HG02678 (cell line): ENCODE results near the gene INO80C.

Source experiments
- ATAC-seq: cut with Tn5 transposase; IDR thresholded peaks from one replicate; pipeline ENCODE4 v1.9.1; 2021; ENCODE audit warnings: mild to moderate bottlenecking, moderate library complexity; ENCODE audit not compliant: unreplicated experiment

INO80C gene

GRCh38 chr18:35513181-35513936 lies 15.6 kb upstream of the INO80C start:
- no peak for ATAC-seq

DNA sequence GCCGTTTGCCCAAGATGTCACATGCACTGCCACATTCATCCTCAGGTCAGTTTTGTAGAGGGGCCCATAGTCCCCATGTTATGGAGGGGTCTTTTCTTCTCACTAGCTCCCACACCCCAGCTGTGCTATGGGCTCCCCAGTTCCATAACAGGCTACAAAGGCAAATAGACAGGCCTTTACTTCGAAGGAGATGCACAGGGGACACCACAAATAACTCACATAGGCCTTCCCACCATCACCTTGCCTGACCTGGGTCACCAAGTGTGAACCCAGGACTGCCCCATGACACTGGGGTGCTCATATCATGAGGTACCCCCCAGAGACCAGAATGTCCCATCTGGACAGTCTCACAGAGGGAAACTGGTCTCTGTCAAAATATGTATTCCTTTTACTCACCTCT lies 15.0 kb upstream of the INO80C start:
- ATAC-seq: no peak

DNA sequence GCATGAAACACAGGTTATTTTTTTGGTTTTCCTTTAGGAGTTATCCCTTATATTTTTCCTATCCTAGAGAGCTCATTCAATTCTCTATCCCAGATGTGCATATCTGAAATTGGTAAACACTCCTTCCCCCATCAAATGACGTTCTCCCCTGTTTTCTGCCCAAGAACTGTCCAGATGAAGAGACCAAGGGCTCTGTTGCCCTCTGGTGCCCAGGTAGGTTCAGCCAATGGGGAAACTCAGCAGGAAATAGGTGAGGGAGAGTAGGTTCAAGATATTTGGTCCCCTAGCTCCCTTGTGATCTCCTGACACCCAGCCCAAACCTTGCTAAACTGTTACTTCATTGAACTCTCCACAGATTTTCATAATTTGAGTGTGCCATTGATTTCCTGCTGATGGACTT lies 14.1 kb upstream of the INO80C start:
- peak; percentile 31 for ATAC-seq

GRCh38 chr18:35511428-35511827 lies 13.7 kb upstream of the INO80C start:
- peak; percentile 92 for ATAC-seq

DNA sequence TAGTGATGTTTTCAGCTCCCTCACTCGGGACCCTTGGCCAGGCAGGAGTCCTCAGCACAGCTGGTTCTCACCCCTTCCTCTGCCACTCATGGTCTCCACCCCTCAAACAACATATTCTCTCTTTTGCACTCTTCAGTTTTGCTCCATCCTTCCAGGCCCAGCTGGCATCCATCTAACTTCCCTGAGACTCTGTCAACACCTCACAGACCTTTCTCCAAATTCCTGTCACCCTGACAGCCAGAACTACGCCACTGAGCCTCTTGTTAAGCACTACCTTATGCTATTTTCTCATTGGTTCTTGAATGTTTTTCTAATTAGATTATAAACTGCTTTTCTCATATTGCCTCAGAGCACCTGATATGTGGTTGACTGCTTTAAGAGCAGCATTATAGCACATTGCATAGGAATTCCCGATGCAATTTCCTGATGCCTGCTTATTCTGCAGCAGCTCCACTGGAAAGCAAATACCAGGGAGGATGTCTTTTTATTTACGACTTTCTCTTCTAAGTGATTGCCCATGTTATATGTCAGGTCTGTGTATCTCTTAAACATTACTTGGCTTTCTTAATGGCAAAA lies 12.4 kb upstream of the INO80C start:
- ATAC-seq: no peak

- ATAC-seq: no peak
Measured at GRCh38 chr18:35508746-35509338, 11.1 kb upstream of the INO80C start.

DNA sequence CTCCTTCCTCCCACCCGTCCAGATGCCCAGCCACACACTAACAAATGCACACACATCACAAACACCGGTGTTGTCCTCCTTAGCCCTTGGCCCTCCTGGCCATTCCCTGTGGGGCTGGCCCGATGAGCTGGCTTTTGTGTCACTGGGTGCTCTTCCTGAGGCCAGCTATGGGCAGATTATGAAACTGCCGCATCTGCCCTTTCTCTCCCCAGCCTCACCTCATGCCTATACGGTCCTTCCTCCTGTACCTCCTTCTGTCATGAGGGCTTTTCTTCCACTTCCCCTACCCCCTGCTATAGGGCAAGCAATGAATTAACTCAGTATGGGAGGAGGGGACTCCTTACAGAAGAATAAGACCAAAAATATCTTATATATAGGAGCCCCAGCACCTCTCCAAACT lies 10.3 kb upstream of the INO80C start:
- no peak for ATAC-seq

GRCh38 chr18:35507623-35508022 lies 9.9 kb upstream of the INO80C start:
- ATAC-seq: no peak

DNA sequence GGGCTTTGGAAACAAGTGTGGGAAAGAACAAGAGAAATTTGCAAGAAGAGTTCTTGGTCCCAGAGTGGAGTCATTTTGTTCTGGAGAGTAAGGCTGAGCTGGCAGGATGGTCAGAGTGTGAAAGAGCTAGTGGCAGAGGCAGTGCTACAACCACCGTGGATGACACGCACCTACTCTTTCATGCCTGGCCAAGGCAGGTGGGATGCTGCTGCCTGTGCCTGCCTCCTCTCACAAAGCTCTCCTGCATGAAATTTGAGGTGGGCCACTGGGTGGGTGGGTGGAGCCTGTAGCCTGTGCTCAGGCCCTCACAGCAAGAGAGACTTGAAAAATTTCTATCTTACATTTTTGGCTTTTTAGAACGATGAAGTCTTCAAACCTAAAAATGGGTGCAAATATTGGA lies 9.4 kb upstream of the INO80C start:
- ATAC-seq: no peak

- ATAC-seq: no peak
Measured at GRCh38 chr18:35506024-35506712, 8.4 kb upstream of the INO80C start.

DNA sequence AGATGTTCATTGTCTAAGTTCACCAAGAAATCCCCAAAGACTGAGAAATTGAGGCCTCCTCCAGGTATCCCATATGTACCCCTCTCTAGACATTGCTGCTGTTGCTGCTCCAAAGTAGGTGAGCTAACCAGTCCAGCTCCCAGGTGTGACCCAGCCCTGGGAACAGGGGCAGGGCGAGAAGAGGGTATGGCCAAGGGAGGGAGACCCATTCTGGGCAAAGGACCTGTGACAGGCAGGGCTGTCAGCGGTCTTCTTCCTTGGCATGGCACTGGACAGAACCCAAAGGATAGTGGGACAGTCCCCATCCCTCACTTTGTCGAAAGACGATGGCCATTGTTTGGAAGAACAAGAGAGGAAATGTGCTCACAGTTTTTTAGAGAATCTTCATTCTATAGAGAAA lies 7.2 kb upstream of the INO80C start:
- no peak for ATAC-seq

DNA sequence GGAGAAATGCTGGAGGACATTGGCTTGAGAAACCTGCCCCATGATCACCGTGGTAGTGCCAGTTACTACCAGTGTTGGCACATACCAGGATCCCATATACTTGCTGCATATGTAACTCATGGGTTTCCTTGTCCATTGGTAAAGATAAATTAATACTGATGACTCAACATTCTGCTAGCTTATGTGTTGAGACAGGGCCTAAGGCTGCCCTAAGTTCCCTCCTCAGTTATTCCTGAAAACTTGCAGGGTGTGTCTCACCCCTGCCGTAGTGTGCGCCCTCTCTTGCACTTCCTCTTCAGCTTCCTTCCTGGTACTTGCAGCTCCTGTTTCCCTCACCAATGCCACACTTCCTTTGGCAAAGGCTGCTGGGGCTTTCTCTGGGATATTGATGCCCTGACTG lies 4.3 kb upstream of the INO80C start:
- no peak for ATAC-seq

DNA sequence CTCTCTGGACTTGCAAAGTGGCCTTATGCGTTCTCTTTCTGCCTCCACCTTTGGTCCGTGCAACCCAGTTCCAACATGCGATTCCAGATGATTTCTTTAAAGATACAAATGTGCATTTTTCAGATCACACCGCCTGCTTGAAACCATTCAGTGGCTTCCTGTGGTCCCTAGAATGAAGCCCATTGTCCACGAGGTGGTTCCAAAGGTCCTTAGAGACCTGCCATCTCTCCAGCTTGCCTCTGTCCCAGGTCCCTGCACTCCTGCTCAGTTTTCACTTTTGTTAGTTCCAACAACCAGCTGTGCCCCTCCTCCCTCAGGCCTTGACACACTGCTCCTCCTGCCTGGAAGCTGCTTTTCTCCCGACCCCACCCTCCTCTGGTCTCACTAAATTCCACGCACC lies 3.6 kb upstream of the INO80C start:
- ATAC-seq: no peak

- ATAC-seq: no peak
Measured at GRCh38 chr18:35500113-35500512, 2.4 kb upstream of the INO80C start.

- peak; percentile 15 for ATAC-seq
Measured at GRCh38 chr18:35497027-35497369, 762 bp downstream of the INO80C start.

DNA sequence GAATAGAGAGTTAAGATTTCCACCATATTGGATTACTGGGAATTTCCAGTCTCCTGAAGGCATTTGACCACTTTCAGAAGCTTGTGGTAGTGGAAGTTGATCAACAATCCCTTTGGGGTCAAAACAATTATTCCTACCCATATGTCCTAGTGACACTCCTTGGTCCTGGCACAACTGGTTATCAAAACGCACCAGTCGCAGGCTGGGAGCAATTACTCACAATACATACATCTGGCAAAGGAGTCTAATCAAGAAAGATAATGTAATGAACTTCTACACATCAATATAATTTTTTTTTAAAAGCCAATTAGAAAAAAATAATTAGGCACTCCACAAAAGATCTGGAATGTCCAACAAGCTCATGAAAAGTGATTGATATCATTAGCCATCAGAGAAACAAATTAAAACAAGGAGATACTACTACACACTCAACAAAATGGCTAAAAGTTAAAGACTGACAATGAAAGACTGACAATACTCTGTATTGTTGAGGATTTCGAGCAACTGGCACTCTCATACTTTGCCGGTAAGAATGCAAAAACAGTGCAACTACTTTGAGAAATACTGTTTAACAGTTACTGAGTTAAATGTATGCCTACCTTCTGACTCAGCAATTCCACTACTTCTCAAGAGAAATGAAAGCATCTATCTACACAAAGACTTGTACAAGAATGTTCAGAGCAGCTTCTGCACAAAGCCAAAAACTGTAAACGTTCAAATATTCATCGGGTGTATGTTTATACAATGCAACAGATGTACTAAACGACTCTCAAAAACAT lies 2.0 kb downstream of the INO80C start:
- ATAC-seq: no peak

GRCh38 chr18:35494251-35495220 lies 3.2 kb downstream of the INO80C start:
- no peak for ATAC-seq

DNA sequence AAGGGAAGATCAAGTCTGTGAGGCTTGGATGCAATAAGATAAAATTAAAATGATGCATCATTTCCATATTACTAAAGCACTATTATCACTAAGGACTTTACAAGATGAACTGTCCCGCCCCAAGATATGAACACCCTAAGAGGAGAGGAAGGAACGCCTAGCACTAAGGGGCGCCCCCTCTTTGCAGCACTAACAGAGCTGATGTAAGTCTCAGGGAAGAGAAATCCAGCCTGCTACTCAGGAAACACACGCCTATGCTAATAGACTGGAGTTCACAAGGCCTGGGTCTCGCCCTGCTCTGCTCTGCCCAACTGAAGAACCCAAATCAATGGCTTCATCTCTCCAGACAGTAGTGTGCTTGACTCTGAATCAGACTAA lies 6.1 kb downstream of the INO80C start:
- no peak for ATAC-seq

GRCh38 chr18:35490894-35491699 lies 6.7 kb downstream of the INO80C start:
- ATAC-seq: no peak
